H1 (cell line): Measurements from ENCODE around the gene COL6A1. TPM values are rescaled to one million over a fixed set of nuclear protein-coding genes. Genes with fewer than 3 reads are reported as not detected.

Experiments
- CTCF ChIA-PET: fragments of 300-600 bp; sonication (Branson Sonifier 250); formaldehyde crosslinking; loops from one replicate; lab custom pipeline; 2021; ENCODE audit not compliant: partially characterized antibody; lab: Charles Lee
- POLR2A ChIA-PET: fragments of 300-600 bp; sonication (Branson Sonifier 250); formaldehyde crosslinking; loops from one replicate; lab custom pipeline; 2021; ENCODE audit warnings: inconsistent platforms; ENCODE audit not compliant: partially characterized antibody; lab: Charles Lee
- DNase-seq, 2 experiments: peaks; one replicate each; pipeline versions ENCODE4 v3.0.0 to v3.0.0-alpha.2; 2010 to 2022; ENCODE audit warnings: low spot score in 2 of 2, low read depth in 1 of 2, mixed read lengths in 1 of 2
- FAIRE-seq: peaks from 2 replicates; lab custom pipeline; 2011; peaks lifted over from hg19 to GRCh38; lab: Jason Lieb, UNC
- H2AFZ ChIP-seq: 2 replicates; pipeline ENCODE4 v1.8.1; 2012; ENCODE audit warnings: low read length, inconsistent platforms
- H2AK5ac ChIP-seq: 2 replicates; pipeline ENCODE4 v1.6.1; 2013; ENCODE audit warnings: low read depth, low read length
- H2BK120ac ChIP-seq: replicated peaks from 2 replicates; pipeline ENCODE3; 2013; ENCODE audit warnings: low read depth, low read length, inconsistent platforms
- H2BK12ac ChIP-seq: 2 replicates; pipeline ENCODE4 v1.6.1; 2013; ENCODE audit warnings: low read depth, low read length
- H2BK15ac ChIP-seq: 2 replicates; pipeline ENCODE4 v1.6.1; 2013; ENCODE audit warnings: low read length
- H2BK20ac ChIP-seq: 2 replicates; pipeline ENCODE4 v1.6.1; 2013; ENCODE audit warnings: low read length
- H2BK5ac ChIP-seq: 2 replicates; pipeline ENCODE4 v1.6.1; 2013; ENCODE audit warnings: low read depth, low read length
- H3K14ac ChIP-seq: 2 replicates; pipeline ENCODE4 v1.6.1; 2013; ENCODE audit warnings: inconsistent platforms; ENCODE audit not compliant: insufficient read length
- H3K18ac ChIP-seq: 2 replicates; pipeline ENCODE4 v1.6.1; 2013; ENCODE audit warnings: low read length; ENCODE audit errors: extremely low read depth
- H3K23ac ChIP-seq: 2 replicates; pipeline ENCODE4 v1.6.1; 2013; ENCODE audit warnings: inconsistent platforms; ENCODE audit not compliant: insufficient read length
- H3K23me2 ChIP-seq: 2 replicates; pipeline ENCODE4 v1.6.1; 2013; ENCODE audit warnings: low read depth, low read length
- H3K27ac ChIP-seq: 2 replicates; pipeline ENCODE4 v1.6.1; 2011; ENCODE audit warnings: low read depth, low read length, inconsistent platforms
- H3K27me3 ChIP-seq, 4 experiments: replicated peaks in 1 of 4; 1 replicate in 1 of 4; 2 replicates in 3 of 4; pipeline versions ENCODE4 v1.6.1 to v1.8.1; 2011 to 2013; ENCODE audit warnings: low read length in 3 of 4, mild to moderate bottlenecking in 3 of 4, inconsistent platforms in 2 of 4, mixed read lengths in 2 of 4, moderate library complexity in 1 of 4; ENCODE audit not compliant: control insufficient read depth in 3 of 4, insufficient read depth in 3 of 4; ENCODE audit errors: extremely low read depth in 1 of 4
- H3K36me3 ChIP-seq, 4 experiments: 2 replicates each; pipeline versions ENCODE4 v1.6.1 to v1.8.1; 2011 to 2013; ENCODE audit warnings: mild to moderate bottlenecking in 4 of 4, low read length in 3 of 4, moderate library complexity in 2 of 4, control low read depth in 1 of 4, inconsistent platforms in 1 of 4; ENCODE audit not compliant: insufficient read depth in 4 of 4, control insufficient read depth in 2 of 4
- H3K4ac ChIP-seq: replicated peaks from 2 replicates; pipeline ENCODE3; 2013; ENCODE audit warnings: low read length, low read depth, mixed read lengths, inconsistent platforms; ENCODE audit not compliant: insufficient read length
- H3K4me1 ChIP-seq, 4 experiments: replicated peaks in 1 of 4; 1 replicate in 1 of 4; 2 replicates in 3 of 4; pipeline versions ENCODE4 v1.6.1 to v1.8.1; 2011 to 2013; ENCODE audit warnings: low read length in 3 of 4, inconsistent platforms in 2 of 4, mixed read lengths in 1 of 4; ENCODE audit not compliant: insufficient read depth in 4 of 4, control insufficient read depth in 3 of 4
- H3K4me2 ChIP-seq, 2 experiments: 2 replicates each; pipeline versions ENCODE4 v1.6.1 to v1.8.1; 2011 to 2013; ENCODE audit warnings: low read depth in 2 of 2, low read length in 2 of 2, control low read depth in 1 of 2, inconsistent platforms in 1 of 2, mild to moderate bottlenecking in 1 of 2; ENCODE audit not compliant: insufficient read depth in 1 of 2
- H3K4me3 ChIP-seq, 4 experiments: fragments of 200-600, 300-600 bp in 1 of 4; sonication (generic), shearing (Covaris generic), sonication (Bioruptor Twin) in 1 of 4; 2 replicates each; pipeline versions ENCODE4 v1.5.1 to v1.8.1; 2011 to 2016; ENCODE audit warnings: low read length in 4 of 4, low read depth in 3 of 4, control low read depth in 2 of 4, inconsistent platforms in 2 of 4, mild to moderate bottlenecking in 2 of 4, mixed read lengths in 1 of 4, moderate library complexity in 1 of 4; ENCODE audit not compliant: insufficient read depth in 2 of 4; ENCODE audit errors: extremely low read depth in 1 of 4
- H3K56ac ChIP-seq: replicated peaks from 2 replicates; pipeline ENCODE3; 2013; ENCODE audit warnings: low read depth, mild to moderate bottlenecking, mixed read lengths, low read length, inconsistent platforms; ENCODE audit not compliant: insufficient read length
- H3K79me1 ChIP-seq: 2 replicates; pipeline ENCODE4 v1.6.1; 2013; ENCODE audit warnings: low read depth, low read length, control low read depth
- H3K79me2 ChIP-seq, 2 experiments: 2 replicates each; pipeline versions ENCODE4 v1.6.1 to v1.8.1; 2012 to 2013; ENCODE audit warnings: low read length in 2 of 2, mild to moderate bottlenecking in 2 of 2, inconsistent platforms in 1 of 2; ENCODE audit not compliant: insufficient read depth in 2 of 2, control insufficient read depth in 1 of 2
- H3K9ac ChIP-seq, 4 experiments: replicated peaks in 1 of 4; 1 replicate in 1 of 4; 2 replicates in 3 of 4; pipeline versions ENCODE4 v1.6.1 to v1.8.1; 2011 to 2013; ENCODE audit warnings: low read depth in 3 of 4, low read length in 3 of 4, control low read depth in 2 of 4, mild to moderate bottlenecking in 2 of 4, moderate library complexity in 2 of 4, inconsistent platforms in 1 of 4; ENCODE audit errors: extremely low read depth in 1 of 4
- H3K9me3 ChIP-seq, 2 experiments: 2 replicates each; pipeline versions ENCODE4 v1.6.1 to v1.8.1; 2012 to 2013; ENCODE audit warnings: mild to moderate bottlenecking in 2 of 2, moderate library complexity in 2 of 2, control low read depth in 1 of 2, inconsistent platforms in 1 of 2, low read depth in 1 of 2, low read length in 1 of 2, mixed read lengths in 1 of 2; ENCODE audit not compliant: insufficient read depth in 2 of 2
- H4K20me1 ChIP-seq, 2 experiments: replicated peaks in 1 of 2; 2 replicates each; pipeline versions ENCODE3 to v1.8.1; 2011 to 2013; ENCODE audit warnings: inconsistent platforms in 2 of 2, low read length in 2 of 2, mild to moderate bottlenecking in 1 of 2; ENCODE audit not compliant: insufficient read depth in 2 of 2, control insufficient read depth in 1 of 2
- H4K5ac ChIP-seq: 2 replicates; pipeline ENCODE4 v1.6.1; 2013; ENCODE audit warnings: low read length, low read depth, mixed read lengths, inconsistent platforms; ENCODE audit not compliant: insufficient read length
- H4K8ac ChIP-seq: 2 replicates; pipeline ENCODE4 v1.8.0; 2013; ENCODE audit warnings: mild to moderate bottlenecking, moderate library complexity, low read length, inconsistent platforms; ENCODE audit not compliant: insufficient read depth; ENCODE audit errors: extremely low read depth
- H4K91ac ChIP-seq: replicated peaks from 2 replicates; pipeline ENCODE3; 2013; ENCODE audit warnings: low read length, mixed read lengths, inconsistent platforms; ENCODE audit not compliant: insufficient read length
- ASH2L ChIP-seq: fragments of 200-600, 300-600 bp; sonication (generic); IDR thresholded peaks from one replicate; pipeline ENCODE4 v1.7.1; 2017; ENCODE audit warnings: low read length
- SIN3A ChIP-seq, 2 experiments: IDR thresholded peaks in 1 of 2; conservative IDR thresholded peaks in 1 of 2; 2 replicates each; pipeline ENCODE4 v1.6.1; 2011 to 2012; ENCODE audit warnings: low read length in 2 of 2, improper control_type of control experiment in 1 of 2, low read depth in 1 of 2, mild to moderate bottlenecking in 1 of 2
- YY1 ChIP-seq: IDR thresholded peaks from 2 replicates; pipeline ENCODE4 v1.6.1; 2011; ENCODE audit warnings: low read depth, mild to moderate bottlenecking, low read length
- WGBS, 2 experiments: shearing (Covaris generic) in 1 of 2; methylation state at CpG; one replicate each; pipeline versions ENCODE4 v1.1.6 to v1.1.7; 2013 to 2015; ENCODE audit warnings: low lambda C conversion rate in 2 of 2, mixed read lengths in 2 of 2, inconsistent platforms in 1 of 2, low coverage in 1 of 2, missing lambda C conversion rate in 1 of 2; ENCODE audit not compliant: insufficient replicate concordance in 2 of 2, insufficient coverage in 1 of 2, insufficient read length in 1 of 2; ENCODE audit errors: extremely low coverage in 1 of 2, missing lambda C conversion rate in 1 of 2; 5-methylcytosine and 5-hydroxymethylcytosine counted together
- polyA plus RNA-seq, 7 experiments: library from polyadenylated mRNA; depleted of rRNA in 3 of 7; stranded (reverse) in 5 of 7; unstranded in 2 of 7; fragments of >200 nt in 5 of 7; fragments of 200-250 nt in 2 of 7; gene quantifications; 1 replicate in 5 of 7; 2 replicates in 1 of 7; 4 replicates in 1 of 7; pipeline versions ENCODE4 v1.2.1 to v1.2.3, GENCODE V29; 2011 to 2013; ENCODE audit warnings: missing spikeins in 2 of 7, mixed read lengths in 2 of 7
- total RNA-seq: library from RNA; stranded (reverse); fragmentation: NEBNext Ultra II Directional; extraction: Animal tissue kit (Norgen Biotek cat#: 25700); gene quantifications from 2 replicates; pipeline ENCODE4 v1.2.1, GENCODE V29; 2021

COL6A1 gene
- total and polyA plus RNA-seq, 2 of the 8 experiments (the other 6 are each of a cell fraction or from before 2014, with no cell fraction given), result 100 to 115 TPM

DNA sequence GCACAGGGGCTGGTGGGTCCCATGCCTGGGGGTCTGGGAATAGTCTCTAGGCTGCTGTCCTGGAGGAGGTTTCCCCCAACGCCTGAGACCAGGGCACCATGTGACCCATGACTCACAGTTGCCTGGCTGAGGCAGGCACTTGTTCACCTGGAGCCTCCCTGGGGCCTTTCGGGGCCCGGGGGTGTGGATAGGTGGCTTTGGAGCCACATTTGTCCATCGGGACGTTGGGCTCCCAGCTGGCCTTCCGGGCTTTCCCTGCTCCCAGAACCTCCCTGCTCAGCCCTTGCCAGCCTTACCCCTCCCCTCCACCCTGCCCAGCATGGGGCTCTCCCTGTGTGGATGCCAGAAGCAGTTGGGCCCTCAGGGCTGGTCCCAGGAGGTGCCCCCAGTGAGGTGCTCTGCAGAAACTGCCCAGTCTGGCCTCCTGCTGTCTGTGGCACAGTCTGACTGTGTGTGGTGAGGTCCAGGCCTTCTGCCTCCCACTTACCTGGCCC is 14.2 kb downstream of the COL6A1 start:
- Histone ChIP-seq H4K91ac (no peak overlapping the region), H3K79me1 (no peaks in the 10 kb centered on the region), H4K8ac (peak overlapping the region; percentile 35; the same call in 1 of the 2 replicates), H3K27ac (no peak overlapping the region), H2AFZ (no peak overlapping the region), H3K9ac (no peak overlapping the region), H2AK5ac (no peak overlapping the region), H2BK20ac (no peak overlapping the region), H3K79me2 (no peaks in the 10 kb centered on the region), H3K14ac (no peak overlapping the region), H2BK12ac (no peak overlapping the region), H4K5ac (no peak overlapping the region), H3K4ac (no peak overlapping the region), H3K9me3 (no peaks in the 10 kb centered on the region), H2BK5ac (no peak overlapping the region; the same call in 1 of the 2 replicates), H3K4me1 (no peaks in the 10 kb centered on the region), H3K23ac (no peak overlapping the region), H4K20me1 (peaks cover 0 to 6% of the 10 kb centered on the region in 2 experiments), H3K23me2 (no peaks in the 10 kb centered on the region), H3K4me2 (no peak overlapping the region), H3K56ac (no peak overlapping the region), H3K27me3 (no peaks in the 10 kb centered on the region), H3K36me3 (peaks cover 4 to 63% (median 9%) of the 10 kb centered on the region in 4 experiments; a peak in 4 of 8 replicates), H3K4me3 (no peak overlapping the region), H2BK120ac (no peak overlapping the region), H2BK15ac (no peak overlapping the region), H3K18ac (no peak overlapping the region)
- POLR2A ChIA-PET, result interaction anchor here (1.5 kb wide), 1 partner anchor 22 kb away, joined by 4 read pairs; no protein-coding TSS in a partner anchor
- TF ChIP-seq SIN3A (conservative IDR thresholded peaks at IDR 0.05 in 1 of 2, IDR thresholded peaks at IDR 0.05 in 1 of 2; ENCODE audit: low read depth in 1 of 2, low read length in 2 of 2), result no peak
- no peak for TF ChIP-seq YY1
- no peak for TF ChIP-seq ASH2L
- DNase-seq (no peak), FAIRE-seq (no peak)
- CTCF ChIA-PET, result interaction anchor here (0.8 to 1.5 kb wide), 2 partner anchors 73 to 119 kb away, joined by 3 read pairs; no protein-coding TSS in a partner anchor
- 96% methylated on average over 6 of the region's 6 CpGs; no CpG with 5 or more reads in 1 of the 2 experiments for WGBS, 2 experiments
